SK-N-SH (cell line): ENCODE results near the gene JAZF1. TPM values are rescaled to one million over a fixed set of nuclear protein-coding genes. Genes with fewer than 3 reads are reported as not detected.

Experiments
- CTCF ChIA-PET: fragments of 300-600, 350-600 bp; formaldehyde crosslinking; extraction: SDS; loops from one replicate; lab custom pipeline; 2021; lab: Yijun Ruan, JAX
- POLR2A ChIA-PET: fragments of 350-600 bp; sonication (Branson Sonifier 250); formaldehyde crosslinking; extraction: SDS; loops from one replicate; lab custom pipeline; 2020; ENCODE audit warnings: antibody characterized with exemption, inconsistent platforms; lab: Yijun Ruan, JAX
- DNase-seq: peaks from one replicate; pipeline ENCODE4 v3.0.0; 2012
- H2AFZ ChIP-seq: fragments of 200-600 bp; sonication (generic); 2 replicates; pipeline ENCODE4 v1.8.1; 2016; ENCODE audit warnings: antibody characterized with exemption, mild to moderate bottlenecking, low read depth
- H3F3A ChIP-seq: fragments of 200-600 bp; sonication (generic); replicated peaks from 2 replicates; pipeline ENCODE3; 2016; ENCODE audit warnings: antibody characterized with exemption, mild to moderate bottlenecking; ENCODE audit not compliant: insufficient read depth
- H3K27ac ChIP-seq, 2 experiments: fragments of 200-500 bp in 1 of 2; fragments of 200-600 bp in 1 of 2; sonication (Bioruptor generic) in 1 of 2; sonication (generic), shearing (Covaris generic) in 1 of 2; 2 replicates each; pipeline versions ENCODE4 v1.5.1 to v1.6.1; 2014 to 2016; ENCODE audit warnings: low read depth in 2 of 2, inconsistent platforms in 1 of 2, low read length in 1 of 2, mild to moderate bottlenecking in 1 of 2, mixed read lengths in 1 of 2
- H3K27me3 ChIP-seq: fragments of 200-600 bp; sonication (generic), shearing (Covaris generic); 2 replicates; pipeline ENCODE4 v1.6.1; 2016; ENCODE audit warnings: mixed run types; ENCODE audit not compliant: insufficient read depth
- H3K36me3 ChIP-seq, 2 experiments: fragments of 200-500 bp in 1 of 2; fragments of 200-600 bp in 1 of 2; sonication (Bioruptor generic) in 1 of 2; sonication (generic) in 1 of 2; replicated peaks in 1 of 2; 2 replicates each; pipeline versions ENCODE3 to v1.5.1; 2014 to 2016; ENCODE audit warnings: low read length in 1 of 2, mild to moderate bottlenecking in 1 of 2; ENCODE audit not compliant: insufficient read depth in 2 of 2, control insufficient read depth in 1 of 2
- H3K4me1 ChIP-seq, 2 experiments: fragments of 200-500 bp in 1 of 2; fragments of 200-600 bp in 1 of 2; sonication (Bioruptor generic) in 1 of 2; sonication (generic), shearing (Covaris generic) in 1 of 2; 2 replicates each; pipeline versions ENCODE4 v1.5.1 to v1.6.1; 2014 to 2016; ENCODE audit warnings: low read depth in 1 of 2, low read length in 1 of 2, mixed run types in 1 of 2; ENCODE audit not compliant: insufficient read depth in 2 of 2, control insufficient read depth in 1 of 2
- H3K4me2 ChIP-seq: fragments of 200-600 bp; sonication (generic), shearing (Covaris generic); 2 replicates; pipeline ENCODE4 v1.6.1; 2017; ENCODE audit warnings: mixed run types
- H3K4me3 ChIP-seq, 2 experiments: fragments of 200-500 bp in 1 of 2; fragments of 200-600 bp in 1 of 2; sonication (Bioruptor generic) in 1 of 2; sonication (generic), shearing (Covaris generic) in 1 of 2; 2 replicates each; pipeline versions ENCODE4 v1.5.1 to v1.8.1; 2014 to 2016; ENCODE audit warnings: low read depth in 2 of 2, inconsistent platforms in 1 of 2, low read length in 1 of 2, mild to moderate bottlenecking in 1 of 2, mixed read lengths in 1 of 2, moderate library complexity in 1 of 2
- H3K79me2 ChIP-seq: fragments of 200-600 bp; sonication (generic); 2 replicates; pipeline ENCODE4 v1.8.1; 2017; ENCODE audit warnings: mild to moderate bottlenecking; ENCODE audit not compliant: insufficient read depth
- H3K9ac ChIP-seq: fragments of 200-600 bp; sonication (generic); 2 replicates; pipeline ENCODE4 v1.6.1; 2017; ENCODE audit warnings: mixed run types
- H3K9me2 ChIP-seq: fragments of 200-600 bp; sonication (generic); 2 replicates; pipeline ENCODE4 v1.6.1; 2017; ENCODE audit warnings: mixed run types
- H3K9me3 ChIP-seq: fragments of 200-600 bp; sonication (generic); 2 replicates; pipeline ENCODE4 v1.6.1; 2017; ENCODE audit warnings: mixed run types, mild to moderate bottlenecking, moderate library complexity
- H4K20me1 ChIP-seq: fragments of 200-600 bp; sonication (generic); 2 replicates; pipeline ENCODE4 v1.6.1; 2017; ENCODE audit warnings: mild to moderate bottlenecking, mixed run types; ENCODE audit not compliant: insufficient read depth
- ELF1 ChIP-seq: IDR thresholded peaks from 2 replicates; pipeline ENCODE4 v1.4.0; 2012
- EP300 ChIP-seq, 2 experiments: IDR thresholded peaks; 2 replicates each; pipeline versions ENCODE4 v1.4.0 to v1.6.1; 2012; ENCODE audit warnings: borderline replicate concordance in 1 of 2, low read depth in 1 of 2, low read length in 1 of 2
- EZH2phosphoT487 ChIP-seq: fragments of 200-600 bp; sonication (generic); IDR thresholded peaks from 2 replicates; pipeline ENCODE4 v1.6.1; 2017; ENCODE audit warnings: low read depth, mixed run types, mild to moderate bottlenecking, antibody characterized with exemption, moderate library complexity, borderline replicate concordance
- FOSL2 ChIP-seq: IDR thresholded peaks from 2 replicates; pipeline ENCODE4 v1.4.0; 2012; ENCODE audit warnings: low read depth, mild to moderate bottlenecking, moderate library complexity, borderline replicate concordance
- FOXM1 ChIP-seq: IDR thresholded peaks from 2 replicates; pipeline ENCODE4 v1.4.0; 2012; ENCODE audit warnings: low read depth, mild to moderate bottlenecking
- GATA2 ChIP-seq: sonication (generic); formaldehyde crosslinking; IDR thresholded peaks from 2 replicates; pipeline ENCODE4 v1.5.0; 2020; ENCODE audit warnings: mild to moderate bottlenecking, missing genetic modification reagents
- MEF2A ChIP-seq: IDR thresholded peaks from 2 replicates; pipeline ENCODE4 v1.4.0; 2012; ENCODE audit warnings: low read depth, borderline replicate concordance
- NFIC ChIP-seq: IDR thresholded peaks from 2 replicates; pipeline ENCODE4 v1.4.0; 2012; ENCODE audit warnings: borderline replicate concordance
- NRF1 ChIP-seq: IDR thresholded peaks from 2 replicates; pipeline ENCODE4 v1.6.1; 2012; ENCODE audit warnings: low read depth, mild to moderate bottlenecking, low read length
- POLR2AphosphoS5 ChIP-seq: IDR thresholded peaks from 2 replicates; pipeline ENCODE4 v1.6.1; 2012; ENCODE audit warnings: low read depth, low read length
- RAD21 ChIP-seq: IDR thresholded peaks from 2 replicates; pipeline ENCODE4 v1.6.1; 2012; ENCODE audit warnings: mild to moderate bottlenecking, low read length
- RFX5 ChIP-seq: IDR thresholded peaks from 2 replicates; pipeline ENCODE4 v1.6.1; 2012; ENCODE audit warnings: mild to moderate bottlenecking, improper control_type of control experiment, low read length
- SIN3A ChIP-seq: IDR thresholded peaks from 2 replicates; pipeline ENCODE4 v1.6.1; 2012; ENCODE audit warnings: low read depth, mild to moderate bottlenecking, low read length, moderate library complexity, borderline replicate concordance
- SMC3 ChIP-seq: IDR thresholded peaks from 2 replicates; pipeline ENCODE4 v1.6.1; 2012; ENCODE audit warnings: low read depth, low read length, improper control_type of control experiment
- TCF12 ChIP-seq: IDR thresholded peaks from 2 replicates; pipeline ENCODE4 v1.4.0; 2012
- TEAD4 ChIP-seq: IDR thresholded peaks from 2 replicates; pipeline ENCODE4 v1.4.0; 2012; ENCODE audit warnings: mild to moderate bottlenecking, borderline replicate concordance; ENCODE audit not compliant: insufficient read depth
- ZBTB33 ChIP-seq: IDR thresholded peaks from 2 replicates; pipeline ENCODE4 v1.4.0; 2012; ENCODE audit warnings: low read depth, borderline replicate concordance
- WGBS: methylation state at CpG from one replicate; pipeline ENCODE4 v1.1.6; 2017; ENCODE audit warnings: low lambda C conversion rate; 5-methylcytosine and 5-hydroxymethylcytosine counted together
- polyA plus RNA-seq, 3 experiments: library from polyadenylated mRNA; depleted of rRNA; stranded (reverse); fragments of >200 nt; gene quantifications; 2 replicates each; pipeline ENCODE4 v1.2.3, GENCODE V29; 2012
- TF ChIP-seq, protein P1 (sequence below): IDR thresholded peaks from 2 replicates; pipeline ENCODE4 v1.4.0; 2012; ENCODE audit warnings: low read depth
- TF ChIP-seq, protein P2 (sequence below): IDR thresholded peaks from 2 replicates; pipeline ENCODE4 v1.4.0; 2012; ENCODE audit warnings: low read depth, borderline replicate concordance
- TF ChIP-seq, protein P3 (sequence below): fragments of 150-350 bp; IDR thresholded peaks from 2 replicates; pipeline ENCODE4 v1.6.1; 2017; ENCODE audit warnings: antibody characterized with exemption, low read length, low read depth, borderline replicate concordance

Gene JAZF1
- polyA plus RNA-seq, 1 of the 3 experiments (the other 2 are of a cell fraction) = 1.7 TPM

DNA sequence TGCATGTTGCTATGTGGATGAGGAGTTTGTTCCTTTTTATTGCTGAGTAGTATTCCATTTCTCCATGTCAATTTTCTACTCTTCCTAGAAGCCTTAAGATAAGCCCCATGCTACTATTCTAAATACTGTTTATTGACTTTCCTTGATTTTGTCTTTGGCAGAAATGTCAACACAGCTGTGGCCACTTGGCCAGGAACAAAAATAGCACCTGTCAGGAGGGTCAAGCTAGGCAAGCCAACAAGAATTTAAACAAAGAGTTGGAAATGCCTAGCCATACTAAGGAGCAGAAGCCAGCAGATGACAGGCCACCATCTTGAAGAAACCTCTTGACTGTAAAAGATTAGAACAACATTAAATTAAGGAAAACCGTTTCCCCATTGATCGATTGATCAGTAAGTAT is 34.7 kb downstream of the JAZF1 start:
- 93% methylated on average over 2 of the region's 2 CpGs for WGBS
- ChIA-PET CTCF (interaction anchor here (0.5 to 1.6 kb wide), 5 partner anchors 15 to 944 kb away, joined by 3 read pairs; no protein-coding TSS in a partner anchor), POLR2A (no interaction called here)

More for the DNA sequence above, 34.7 kb downstream of the JAZF1 start:
- TF ChIP-seq, protein P1, sequence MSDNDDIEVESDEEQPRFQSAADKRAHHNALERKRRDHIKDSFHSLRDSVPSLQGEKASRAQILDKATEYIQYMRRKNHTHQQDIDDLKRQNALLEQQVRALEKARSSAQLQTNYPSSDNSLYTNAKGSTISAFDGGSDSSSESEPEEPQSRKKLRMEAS = no peak
- TF ChIP-seq ELF1 = no peak
- no peak for TF ChIP-seq EZH2phosphoT487
- no peak for TF ChIP-seq FOSL2
- no peak for TF ChIP-seq MEF2A
- no peak for TF ChIP-seq POLR2AphosphoS5
- TF ChIP-seq GATA2 (CRISPR knock-in tag) = no peak
- no peak for TF ChIP-seq SMC3
- TF ChIP-seq, protein P2, sequence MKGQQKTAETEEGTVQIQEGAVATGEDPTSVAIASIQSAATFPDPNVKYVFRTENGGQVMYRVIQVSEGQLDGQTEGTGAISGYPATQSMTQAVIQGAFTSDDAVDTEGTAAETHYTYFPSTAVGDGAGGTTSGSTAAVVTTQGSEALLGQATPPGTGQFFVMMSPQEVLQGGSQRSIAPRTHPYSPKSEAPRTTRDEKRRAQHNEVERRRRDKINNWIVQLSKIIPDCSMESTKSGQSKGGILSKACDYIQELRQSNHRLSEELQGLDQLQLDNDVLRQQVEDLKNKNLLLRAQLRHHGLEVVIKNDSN = no peak
- no peak for TF ChIP-seq FOXM1
- TF ChIP-seq TEAD4 = no peak
- no peak for TF ChIP-seq SIN3A
- TF ChIP-seq NFIC = no peak
- TF ChIP-seq EP300 (IDR thresholded peaks at IDR 0.05; ENCODE audit: borderline replicate concordance in 1 of 2, low read depth in 1 of 2, low read length in 1 of 2) = no peak
- TF ChIP-seq, protein P3, sequence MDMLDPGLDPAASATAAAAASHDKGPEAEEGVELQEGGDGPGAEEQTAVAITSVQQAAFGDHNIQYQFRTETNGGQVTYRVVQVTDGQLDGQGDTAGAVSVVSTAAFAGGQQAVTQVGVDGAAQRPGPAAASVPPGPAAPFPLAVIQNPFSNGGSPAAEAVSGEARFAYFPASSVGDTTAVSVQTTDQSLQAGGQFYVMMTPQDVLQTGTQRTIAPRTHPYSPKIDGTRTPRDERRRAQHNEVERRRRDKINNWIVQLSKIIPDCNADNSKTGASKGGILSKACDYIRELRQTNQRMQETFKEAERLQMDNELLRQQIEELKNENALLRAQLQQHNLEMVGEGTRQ = no peak
- TF ChIP-seq TCF12 = no peak
- TF ChIP-seq RFX5 = no peak
- TF ChIP-seq NRF1 = no peak
- no peak for TF ChIP-seq ZBTB33
- TF ChIP-seq RAD21 = no peak
- TF ChIP-seq, all 33 proteins: peak for 0
- Histone ChIP-seq H3K4me2 (no peak overlapping the region), H3K36me3 (no peaks in the 10 kb centered on the region), H3K9me3 (no peaks in the 10 kb centered on the region), H3K4me1 (peaks cover 0 to 9% of the 10 kb centered on the region in 2 experiments; a peak in 2 of 4 replicates), H2AFZ (no peak overlapping the region), H3K27me3 (no peaks in the 10 kb centered on the region), H3K27ac (no peak overlapping the region), H3K79me2 (no peaks in the 10 kb centered on the region; the same call in 1 of the 2 replicates), H4K20me1 (no peaks in the 10 kb centered on the region), H3F3A (no peaks in the 10 kb centered on the region), H3K9ac (no peak overlapping the region), H3K9me2 (no peaks in the 10 kb centered on the region), H3K4me3 (no peak overlapping the region)
- DNase-seq = no peak
